Activated CD4-positive, alpha-beta T cell treated with anti-CD3 and anti-CD28 coated beads, Interleukin-2, Interleukin-4, amounts not matched to agents 100 ng/mL and 50 ng/mL, durations not matched to agents 16 hours and 8 hours (primary cell): ENCODE results near the gene ANKRD23.
"Not testable (repeated sequence)": the region's sequence is repeated elsewhere in the genome, so short reads cannot be mapped to it uniquely, and the experiment has no call there.

Experiments
- DNase-seq: peaks from one replicate; pipeline ENCODE4 v3.0.0-alpha.2; 2020; ENCODE audit warnings: low spot score

Gene ANKRD23

DNA sequence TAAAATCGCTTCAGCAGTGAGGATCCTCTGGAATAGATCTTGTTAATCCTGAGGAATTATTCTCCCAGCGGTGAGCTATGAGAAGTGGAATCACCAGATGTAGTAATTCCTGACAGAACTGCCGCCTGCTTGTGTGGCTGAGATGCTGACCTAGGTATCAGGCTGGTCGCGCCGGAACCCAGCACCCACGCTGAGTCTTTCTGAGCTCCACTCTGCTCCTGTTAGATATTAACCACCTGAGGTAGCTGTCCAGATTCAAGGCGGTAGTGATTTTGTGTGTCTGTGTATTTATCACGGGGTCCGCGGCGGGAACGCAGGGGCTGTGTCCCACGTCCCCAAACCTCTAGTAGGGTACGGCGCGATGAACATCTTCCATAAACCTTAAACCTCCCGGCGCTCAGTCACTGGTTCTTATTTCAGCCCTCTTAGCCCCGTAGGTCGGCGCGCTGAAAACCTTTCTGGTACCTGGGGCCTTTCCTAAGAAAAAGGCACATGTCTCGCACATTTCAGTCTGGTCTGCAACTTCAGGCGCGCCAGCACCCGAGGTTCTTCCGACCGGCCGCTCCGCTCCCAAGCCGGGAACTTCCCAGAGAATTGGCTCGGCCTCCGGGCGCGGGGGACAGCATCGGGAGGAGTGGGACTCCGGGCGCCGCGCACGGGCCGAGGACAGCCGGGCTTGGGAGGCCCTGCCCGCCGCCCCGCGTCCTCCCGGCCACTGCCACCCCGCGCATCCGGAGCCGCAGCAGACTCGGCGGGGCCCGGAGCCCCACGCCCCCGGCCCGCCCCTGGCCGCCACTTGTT lies 28.3 kb downstream of the ANKRD23 start:
- peak; percentile 22 for DNase-seq

DNA sequence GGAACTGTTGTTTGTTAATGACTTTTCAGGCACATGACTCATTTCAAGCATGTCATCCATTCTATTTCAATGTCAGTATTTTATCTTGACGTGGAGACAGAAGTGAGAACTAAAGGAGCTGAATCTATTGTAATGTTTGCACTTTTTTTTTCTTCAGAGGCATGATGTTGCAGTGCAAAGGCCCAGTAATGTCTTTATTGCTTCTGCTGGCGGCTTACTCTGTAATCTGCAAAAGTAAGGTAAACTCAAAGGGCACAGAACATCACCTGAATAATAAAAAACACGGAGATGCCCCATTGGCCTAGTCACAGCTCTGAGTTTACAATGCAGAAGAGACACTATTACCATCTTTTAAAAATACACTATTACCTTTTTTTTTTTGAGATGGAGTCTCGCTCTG lies 30.2 kb downstream of the ANKRD23 start:
- no peak for DNase-seq

DNA sequence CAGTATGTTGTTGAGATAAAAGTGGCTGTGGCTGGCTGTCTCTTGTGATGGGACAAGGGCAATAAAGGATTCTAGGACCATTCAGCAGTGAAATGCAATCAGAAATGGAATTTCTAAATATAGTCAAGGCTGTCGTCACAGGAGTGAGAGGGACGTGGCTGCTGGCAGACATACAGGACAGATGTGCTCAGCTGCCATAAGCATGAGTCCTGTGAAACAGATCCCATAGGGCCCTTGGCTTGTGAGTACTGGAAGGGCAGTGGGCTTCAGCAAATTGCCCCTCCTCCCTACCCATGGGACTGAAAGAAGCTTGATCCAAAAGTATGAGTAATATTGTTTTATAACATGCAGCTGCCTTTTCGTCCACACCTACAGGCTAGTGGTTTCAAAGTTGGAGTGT lies 31.9 kb downstream of the ANKRD23 start:
- no peak for DNase-seq

DNA sequence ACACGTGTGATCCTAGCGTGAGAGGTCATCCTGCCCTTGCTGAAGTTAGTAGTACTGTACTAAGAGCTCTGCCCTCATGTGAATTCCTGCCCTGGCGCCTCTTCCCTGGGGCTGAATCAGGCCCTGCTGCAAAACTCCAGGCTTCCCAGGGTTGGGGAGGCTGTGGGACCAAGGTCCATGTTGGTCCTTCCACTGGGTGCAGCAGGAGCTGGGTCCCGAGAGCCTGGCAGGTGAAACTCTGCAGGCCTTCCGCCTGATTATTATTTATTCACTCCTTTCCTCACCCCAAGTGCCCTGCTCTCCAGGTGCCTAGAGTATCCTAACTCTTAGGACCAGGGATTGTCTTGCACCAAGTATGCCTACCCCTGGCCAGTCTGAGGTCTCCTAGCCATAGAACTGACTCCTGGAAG lies 33.0 kb downstream of the ANKRD23 start:
- DNase-seq, result no peak

DNA sequence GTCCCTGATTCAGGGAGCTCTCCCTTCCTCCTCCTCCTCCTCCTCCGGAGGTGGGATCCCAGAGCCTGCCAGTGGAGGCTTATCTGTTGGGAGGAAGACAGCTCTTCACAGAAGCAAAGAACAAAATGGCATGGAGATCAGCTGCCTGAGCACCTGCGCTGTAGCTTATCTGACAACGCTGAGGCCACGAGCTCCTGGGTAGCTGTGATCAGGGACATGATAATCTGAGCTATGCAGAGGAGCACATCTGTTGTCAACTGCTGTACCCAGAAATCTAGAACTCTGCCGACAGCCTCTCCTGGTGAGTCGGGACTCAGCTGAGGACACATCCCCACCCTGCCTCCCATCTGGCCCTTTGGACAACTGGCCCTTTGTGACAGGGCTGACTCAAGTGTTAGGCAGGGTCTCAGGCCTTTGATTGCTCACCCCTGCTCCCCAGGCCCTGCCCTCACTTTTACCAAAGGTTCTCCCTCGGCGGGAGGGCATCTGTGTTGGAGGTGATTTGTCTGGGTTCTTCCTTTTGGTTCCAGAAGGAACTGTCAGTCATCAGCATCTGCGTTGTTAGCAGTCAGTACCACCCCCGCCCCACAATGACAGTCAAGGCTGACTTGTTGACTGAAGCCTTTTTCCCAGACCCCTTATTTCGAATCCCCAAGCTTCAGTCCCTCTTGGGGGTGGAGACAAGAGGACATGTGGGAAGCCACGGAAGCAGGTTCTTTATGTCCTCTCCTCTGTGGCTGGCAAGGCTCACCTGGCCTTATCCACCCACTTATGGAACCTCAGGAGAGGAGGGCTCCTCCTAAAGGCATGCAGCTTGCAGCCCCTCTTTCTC lies 33.7 kb downstream of the ANKRD23 start:
- DNase-seq, result no peak

DNA sequence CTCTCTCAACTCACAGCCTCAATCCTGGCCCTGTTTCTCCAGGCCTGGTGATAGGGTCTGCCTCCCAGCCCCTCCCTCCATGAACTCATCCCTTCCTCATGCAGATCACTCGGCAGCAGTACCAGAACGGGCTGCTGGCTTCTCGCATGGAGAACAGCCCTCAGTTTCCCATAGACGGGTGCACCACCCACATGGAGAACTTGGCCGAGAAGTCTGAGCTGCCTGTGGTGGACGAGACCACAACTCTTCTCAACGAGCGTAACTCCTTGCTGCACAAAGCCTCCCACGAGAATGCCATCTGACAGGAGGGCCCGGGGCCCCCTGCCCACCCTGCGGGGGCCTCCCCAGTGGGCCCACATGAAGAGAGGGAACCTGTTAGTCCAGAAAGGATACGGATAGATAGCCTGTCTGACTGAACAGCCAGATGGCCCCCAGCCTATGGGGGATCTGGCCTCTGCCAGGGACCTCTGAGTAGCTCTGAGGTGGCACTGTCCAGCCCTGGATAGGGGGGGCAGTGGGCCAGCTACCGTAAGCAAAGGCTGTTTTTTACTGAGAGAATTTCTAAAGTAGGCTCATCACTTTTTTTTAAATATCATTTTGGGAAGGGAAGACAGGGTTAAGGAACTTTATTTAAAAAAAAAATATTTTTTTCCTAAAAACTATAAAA lies 34.5 kb downstream of the ANKRD23 start:
- no peak for DNase-seq

DNA sequence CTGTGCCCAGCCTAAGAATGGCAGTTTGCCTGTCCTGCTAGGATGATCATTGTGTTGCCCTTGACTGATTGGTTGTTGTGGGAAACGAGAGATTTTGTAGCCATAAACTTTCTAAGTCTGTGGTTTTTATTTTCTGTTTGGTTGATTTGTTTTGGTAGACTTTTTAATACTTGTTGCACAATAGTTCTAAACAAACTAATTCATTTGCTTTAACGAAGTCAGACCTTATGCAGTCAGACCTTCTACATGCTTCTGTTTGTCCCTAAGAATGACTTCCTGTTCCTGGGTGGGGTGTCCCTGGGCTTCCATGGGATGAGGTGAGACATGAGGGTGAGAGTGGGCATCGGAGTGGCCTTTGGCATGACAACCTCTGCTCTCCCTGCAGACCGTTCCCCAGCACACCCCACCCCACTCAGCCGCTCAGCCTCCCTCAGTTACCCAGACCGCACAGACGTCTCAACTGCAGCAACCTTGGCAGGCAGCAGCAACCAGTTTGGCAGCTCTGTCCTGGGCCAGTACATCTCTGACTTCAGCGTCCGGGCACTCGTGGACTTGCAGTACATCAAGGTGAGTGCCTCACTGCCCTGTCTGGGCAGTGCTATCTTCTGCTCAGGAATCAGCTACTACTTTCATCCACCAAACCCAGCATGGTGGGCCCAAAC lies 35.5 kb downstream of the ANKRD23 start:
- DNase-seq, result no peak

DNA sequence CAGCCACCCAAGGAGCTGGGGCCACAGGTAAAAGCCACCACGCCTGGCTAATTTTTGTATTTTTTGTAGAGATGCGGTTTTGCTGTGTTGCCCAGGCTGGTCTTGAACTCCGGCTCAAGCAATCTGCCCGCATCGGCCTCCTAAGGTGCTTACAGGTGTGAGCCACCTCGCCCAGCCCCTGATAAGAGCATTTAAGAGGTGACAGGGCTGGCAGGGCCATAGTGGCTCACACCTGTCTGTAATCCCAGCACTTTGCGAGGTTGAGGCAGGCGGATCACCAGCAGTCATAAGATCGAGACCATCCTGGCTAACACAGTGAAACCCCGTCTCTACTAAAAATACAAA lies 36.7 kb downstream of the ANKRD23 start:
- DNase-seq, result no peak

DNA sequence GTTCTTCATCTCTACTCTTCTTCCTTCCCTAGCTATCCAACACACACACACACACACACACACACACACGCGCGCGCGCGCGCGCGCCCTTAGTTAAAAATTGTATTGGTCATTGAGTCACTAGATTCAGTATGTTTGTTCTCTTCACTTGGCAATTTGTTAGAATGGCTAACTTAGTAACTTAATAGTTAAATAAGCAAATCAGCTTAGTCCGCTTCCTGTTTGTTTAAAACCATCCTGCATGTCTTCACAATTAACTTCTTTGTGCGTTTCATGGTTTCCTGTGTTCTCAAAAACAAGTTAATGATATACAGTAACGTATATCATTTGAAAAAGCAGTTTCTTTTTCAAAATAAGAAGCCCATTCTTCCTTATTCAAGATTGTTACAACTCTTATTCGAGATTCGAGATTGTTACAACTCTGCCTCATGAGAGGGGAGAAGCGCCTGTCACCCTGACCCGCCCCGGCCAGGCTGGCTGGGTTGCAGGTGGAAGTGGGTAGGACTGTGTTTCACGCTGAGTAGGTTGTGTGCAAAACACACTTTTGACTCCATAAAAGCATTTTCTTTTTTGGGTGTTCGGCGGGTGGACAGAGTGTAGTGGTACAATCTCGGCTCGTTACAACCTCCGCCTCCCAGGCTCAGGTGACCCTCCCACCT lies 37.2 kb downstream of the ANKRD23 start:
- no peak for DNase-seq

DNA sequence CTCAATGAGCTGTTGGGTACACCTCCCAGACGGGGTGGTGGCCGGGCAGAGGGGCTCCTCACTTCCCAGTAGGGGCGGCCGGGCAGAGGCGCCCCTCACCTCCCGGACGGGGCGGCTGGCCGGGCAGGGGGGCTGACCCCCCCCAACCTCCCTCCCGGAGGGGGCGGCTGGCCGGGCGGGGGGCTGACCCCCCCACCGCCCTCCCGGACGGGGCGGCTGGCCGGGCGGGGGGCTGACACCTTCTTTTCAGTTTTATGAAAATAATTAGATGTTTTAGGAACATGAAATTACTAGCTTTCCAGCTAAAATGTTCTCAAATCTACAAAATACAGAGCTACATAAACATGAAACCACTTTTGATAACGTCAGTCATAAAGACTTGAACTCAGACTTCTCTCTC lies 37.9 kb downstream of the ANKRD23 start:
- DNase-seq, result not testable (repeated sequence)

DNA sequence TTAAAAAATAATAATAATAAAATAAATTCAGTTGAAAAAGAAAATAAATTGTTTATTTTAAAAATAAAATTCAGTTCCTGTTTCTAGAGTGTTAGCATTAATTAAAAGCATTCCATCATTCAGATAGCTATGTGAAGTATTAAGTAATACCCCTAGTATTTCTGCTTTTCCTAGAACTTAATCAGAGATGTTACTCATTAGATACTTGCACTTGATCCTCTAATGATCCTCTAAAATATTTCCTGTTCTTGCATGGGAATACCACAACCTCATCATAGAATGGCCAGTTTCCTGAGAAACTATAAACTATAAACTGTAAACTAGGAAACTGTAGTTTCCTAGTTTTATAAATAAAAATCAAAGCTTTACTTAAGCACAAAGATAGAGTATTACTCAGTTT lies 38.8 kb downstream of the ANKRD23 start:
- no peak for DNase-seq

DNA sequence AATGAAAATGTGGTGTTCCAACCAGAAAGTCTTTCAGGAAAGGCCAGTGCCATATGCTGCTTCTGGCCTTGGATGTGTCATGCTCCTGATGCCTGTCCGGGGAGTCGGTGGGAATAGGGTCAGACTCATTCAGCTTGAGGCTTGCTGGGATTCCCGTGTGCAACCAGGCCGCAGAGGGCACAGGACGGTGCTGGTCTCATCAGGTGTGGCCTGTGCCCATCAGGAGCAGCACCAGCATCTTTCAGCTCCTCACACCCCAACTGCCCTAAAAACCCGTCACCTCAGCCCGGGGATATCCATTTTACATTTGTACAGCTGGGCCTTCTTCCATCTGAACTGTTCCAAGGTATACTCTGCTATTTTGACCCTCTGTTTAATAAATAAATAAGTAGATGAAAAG lies 41.1 kb downstream of the ANKRD23 start:
- DNase-seq, result no peak

DNA sequence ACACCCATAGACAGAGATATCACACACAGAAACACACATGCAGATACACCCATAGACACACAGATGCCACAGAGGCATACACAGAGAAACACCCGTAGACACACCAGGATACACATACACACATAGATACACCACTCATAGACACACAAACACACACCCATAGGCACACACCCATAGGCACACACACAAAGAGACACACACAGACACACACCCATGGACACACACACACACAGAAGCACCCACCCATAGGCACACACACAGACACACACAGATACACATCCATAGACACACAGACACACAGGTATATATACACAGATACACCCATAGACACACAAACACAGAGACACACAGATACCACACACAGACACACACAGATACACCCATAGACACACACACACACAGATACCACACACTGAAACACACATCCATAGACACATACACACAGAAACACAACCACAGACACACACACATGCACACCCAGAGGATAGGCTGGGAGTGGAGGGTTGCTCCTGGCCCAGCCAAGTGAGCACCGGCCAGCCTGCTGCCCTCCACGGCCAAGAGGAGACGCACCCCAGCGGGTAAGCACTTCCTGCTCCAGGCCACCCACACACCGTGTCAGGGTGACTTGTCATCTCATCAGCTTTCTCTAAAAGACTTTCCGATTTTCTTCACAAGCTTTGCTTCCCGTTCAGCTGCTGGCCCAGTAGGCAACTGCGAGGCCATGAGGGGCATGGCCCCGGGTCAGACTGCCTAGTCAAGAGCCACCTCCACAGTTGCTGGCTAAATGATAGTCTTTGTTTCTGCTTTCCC lies 41.8 kb downstream of the ANKRD23 start:
- no peak for DNase-seq

DNA sequence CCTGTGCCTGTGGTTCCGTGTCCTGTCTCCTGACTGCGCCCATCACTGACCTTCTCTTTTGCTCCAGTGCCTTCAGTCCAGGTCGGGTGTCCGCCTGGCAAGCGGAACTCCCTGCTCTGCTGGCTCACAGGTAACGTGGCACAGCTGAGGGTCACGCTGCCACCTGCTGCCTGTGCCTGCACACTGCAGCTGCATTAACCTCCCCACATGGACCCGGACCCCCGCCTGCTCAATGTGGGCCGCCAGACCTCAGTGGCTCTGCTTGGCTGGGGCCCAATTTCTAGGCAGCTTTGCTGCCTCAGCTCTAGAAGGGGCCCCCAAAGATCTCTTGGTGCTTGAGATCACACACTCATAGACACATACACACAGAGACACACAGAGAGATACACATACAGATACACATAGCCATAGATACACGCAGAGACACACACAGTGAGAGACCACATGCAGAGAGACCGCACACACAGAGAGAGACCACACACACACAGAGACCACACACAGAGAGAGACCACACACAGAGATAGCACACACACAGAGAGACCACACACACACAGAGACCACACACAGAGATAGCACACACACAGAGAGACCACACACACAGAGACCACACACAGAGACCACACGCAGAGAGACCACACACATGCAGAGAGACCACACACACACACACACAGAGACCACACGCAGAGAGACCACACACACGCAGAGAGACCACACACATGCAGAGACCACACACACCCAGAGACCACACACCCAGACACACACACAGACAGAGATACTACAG lies 42.6 kb downstream of the ANKRD23 start:
- DNase-seq, result peak; percentile 68

DNA sequence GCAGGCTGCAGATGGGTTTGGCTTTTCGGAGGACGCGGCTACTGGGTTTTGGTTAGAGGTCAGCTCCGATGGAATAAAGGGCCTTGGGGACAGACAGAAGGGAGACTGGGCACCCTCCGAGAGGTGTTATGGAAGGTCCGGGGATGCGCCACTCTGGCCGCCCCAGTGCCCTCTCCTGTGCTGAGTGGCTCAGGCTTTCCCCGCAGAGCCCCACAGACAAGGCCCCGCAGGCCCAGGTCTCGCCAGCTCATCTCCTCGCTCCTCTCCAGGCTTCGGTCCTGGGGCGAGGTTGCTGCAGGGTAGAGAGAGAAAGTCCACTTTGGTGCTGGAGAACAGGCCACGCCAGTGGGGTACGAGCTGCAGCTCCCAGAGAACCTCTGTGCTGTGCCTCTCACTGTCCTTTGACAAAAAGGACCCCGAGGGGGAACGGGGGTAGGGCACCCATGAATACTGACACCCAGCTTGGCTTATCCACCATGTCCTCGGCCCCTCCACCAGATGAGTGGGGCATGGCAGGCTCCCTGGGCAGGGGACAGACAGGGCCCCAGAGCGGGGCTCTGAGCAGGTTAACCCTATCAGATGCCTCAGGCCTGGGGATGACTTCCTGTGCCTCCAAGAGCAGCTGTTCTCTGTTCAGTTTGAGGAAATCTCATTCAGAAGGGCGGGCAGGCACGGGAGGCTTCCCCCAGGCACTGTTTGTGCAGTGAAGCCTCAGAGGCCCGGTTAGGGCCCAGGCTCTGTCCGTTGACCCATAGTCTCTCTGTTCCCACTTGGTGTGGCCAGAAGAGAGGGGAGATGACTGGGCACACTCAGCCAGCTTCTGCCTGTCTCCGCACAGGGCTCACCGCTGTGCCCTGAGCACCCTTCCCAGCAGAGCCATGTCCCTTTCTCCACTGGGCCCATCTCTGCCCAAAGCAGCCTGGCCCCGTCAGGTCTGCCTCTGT lies 43.5 kb downstream of the ANKRD23 start:
- DNase-seq, result no peak

DNA sequence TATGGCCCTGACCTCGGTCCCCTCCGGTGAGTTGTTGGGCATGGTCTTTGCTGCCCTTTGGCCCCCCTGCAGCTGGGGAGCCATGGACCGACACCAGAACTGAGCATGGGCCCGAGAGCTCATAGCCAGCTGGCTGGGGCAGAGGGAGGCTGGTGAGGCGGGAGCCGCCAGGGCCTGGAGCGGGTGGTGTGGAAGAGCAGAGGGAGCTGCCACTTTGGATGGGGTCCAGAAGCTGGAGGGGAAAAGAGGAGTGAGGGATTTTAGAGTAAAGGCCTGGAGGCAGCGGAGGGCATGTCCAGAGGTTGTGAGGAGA lies 44.2 kb downstream of the ANKRD23 start:
- DNase-seq, result no peak

DNA sequence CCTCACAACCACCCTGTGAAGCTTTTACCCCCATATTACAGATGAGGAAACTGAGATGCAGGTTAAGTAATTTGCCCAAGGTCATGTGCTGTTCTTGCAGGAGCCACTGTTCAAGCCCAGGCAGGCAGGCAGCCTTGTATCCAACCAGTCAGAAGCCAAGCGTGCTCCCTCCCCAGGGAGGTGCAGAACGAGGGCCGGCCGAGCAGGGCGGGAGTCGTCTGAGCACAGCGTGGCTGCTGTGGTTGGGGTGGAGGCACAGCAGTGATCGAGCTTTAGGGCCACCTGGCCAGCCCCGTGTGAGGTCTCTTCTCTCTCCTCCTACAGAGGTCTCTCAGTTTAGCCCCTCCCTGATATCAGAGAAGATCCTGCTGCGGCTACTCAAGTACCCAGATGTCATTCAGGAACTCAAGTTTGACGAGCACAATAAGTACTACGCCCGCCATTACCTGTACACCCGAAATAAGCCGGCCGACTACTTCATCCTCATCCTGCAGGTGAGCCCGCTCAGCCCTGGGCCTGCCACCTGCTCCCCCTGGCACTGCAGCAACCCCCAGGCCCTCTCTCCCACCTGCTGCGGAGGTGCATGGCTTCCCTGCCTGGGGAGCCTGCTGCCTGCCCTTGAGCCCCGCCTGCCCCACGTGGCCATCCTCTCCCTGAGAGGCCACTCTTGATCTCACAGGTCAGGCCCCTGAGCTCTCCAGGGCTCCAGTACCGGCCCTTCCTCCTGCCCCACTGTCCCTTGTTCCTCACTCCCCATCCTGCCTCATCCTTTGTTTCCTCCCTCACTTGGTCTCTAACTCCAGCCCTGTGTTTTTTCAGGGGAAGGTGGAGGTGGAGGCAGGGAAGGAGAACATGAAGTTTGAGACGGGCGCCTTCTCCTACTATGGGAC lies 44.8 kb downstream of the ANKRD23 start:
- DNase-seq, result no peak

DNA sequence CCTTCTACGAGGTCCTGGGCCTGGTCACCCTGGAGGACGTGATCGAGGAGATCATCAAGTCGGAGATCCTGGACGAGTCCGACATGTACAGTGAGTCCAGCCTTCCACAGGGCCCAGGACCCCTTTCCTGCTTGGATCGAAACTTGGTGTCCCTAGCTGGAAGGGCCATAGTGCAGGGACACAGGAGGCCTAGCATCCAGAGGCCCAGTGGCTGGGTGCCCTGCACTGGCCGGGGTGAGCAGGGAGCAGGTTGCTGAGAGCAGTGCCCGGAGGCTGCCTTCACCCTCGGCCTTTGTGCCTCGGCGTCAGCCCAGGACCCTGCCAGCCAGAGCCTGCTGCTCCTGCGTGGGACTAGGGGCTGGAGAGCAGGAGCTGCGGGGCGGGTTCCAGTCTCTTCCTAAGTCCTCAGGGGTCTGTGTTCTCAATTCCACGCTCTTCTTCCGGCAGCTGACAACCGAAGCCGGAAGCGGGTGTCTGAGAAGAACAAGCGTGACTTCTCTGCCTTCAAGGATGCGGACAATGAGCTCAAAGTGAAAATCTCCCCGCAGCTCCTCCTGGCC lies 46.7 kb downstream of the ANKRD23 start:
- DNase-seq, result no peak
